HEK293 (cell line): ENCODE results near the gene PDP2.

Source experiments
- CTCF ChIA-PET: fragments of 350-600 bp; formaldehyde crosslinking; extraction: SDS; loops from one replicate; lab custom pipeline; 2021; ENCODE audit warnings: antibody characterized with exemption; lab: Yijun Ruan, JAX
- POLR2A ChIA-PET: fragments of 300-600 bp; formaldehyde crosslinking; extraction: SDS; loops from one replicate; lab custom pipeline; 2020; ENCODE audit warnings: antibody characterized with exemption, inconsistent platforms; lab: Yijun Ruan, JAX
- H3K27ac ChIP-seq: fragments of 200-500 bp; sonication (Bioruptor generic); 2 replicates; pipeline ENCODE4 v1.5.1; 2014; ENCODE audit warnings: low read depth, low read length, control low read depth, inconsistent platforms; ENCODE audit errors: extremely low read depth
- H3K36me3 ChIP-seq, 2 experiments: fragments of 200-500 bp in 1 of 2; sonication (Bioruptor generic) in 1 of 2; 1 replicate in 1 of 2; 2 replicates in 1 of 2; pipeline ENCODE4 v1.5.1; 2014 to 2017; ENCODE audit warnings: inconsistent platforms in 2 of 2, low read length in 2 of 2; ENCODE audit not compliant: control insufficient read depth in 2 of 2, insufficient read depth in 1 of 2
- H3K4me1 ChIP-seq: fragments of 200-500 bp; sonication (Bioruptor generic); 2 replicates; pipeline ENCODE4 v1.5.1; 2014; ENCODE audit warnings: mild to moderate bottlenecking, low read length, inconsistent platforms; ENCODE audit not compliant: control insufficient read depth, insufficient read depth
- H3K4me3 ChIP-seq: 2 replicates; pipeline ENCODE4 v1.5.1; 2011; ENCODE audit warnings: low read depth, mild to moderate bottlenecking, control low read depth, low read length, moderate library complexity
- H3K9me3 ChIP-seq: fragments of 200-500 bp; sonication (Bioruptor generic); 2 replicates; pipeline ENCODE4 v1.5.1; 2014; ENCODE audit warnings: low read depth, low read length, inconsistent platforms; ENCODE audit not compliant: control insufficient read depth, insufficient read depth
- FEZF1 ChIP-seq: fragments of 450-650 bp; formaldehyde crosslinking; IDR thresholded peaks from 2 replicates; pipeline ENCODE4 v1.5.1; 2016; ENCODE audit warnings: missing biosample characterization, missing genetic modification characterization
- GLIS1 ChIP-seq: fragments of 450-650 bp; formaldehyde crosslinking; IDR thresholded peaks from 2 replicates; pipeline ENCODE4 v1.5.1; 2016; ENCODE audit warnings: missing biosample characterization, missing genetic modification characterization
- HOXC10 ChIP-seq: sonication (generic); formaldehyde crosslinking; IDR thresholded peaks from 2 replicates; pipeline ENCODE4 v1.8.1; 2023; ENCODE audit warnings: mild to moderate bottlenecking, missing genetic modification reagents
- KLF17 ChIP-seq: fragments of 450-650 bp; formaldehyde crosslinking; IDR thresholded peaks from 2 replicates; pipeline ENCODE4 v1.5.1; 2016; ENCODE audit warnings: missing biosample characterization, missing genetic modification characterization
- MZF1 ChIP-seq: fragments of 450-650 bp; formaldehyde crosslinking; IDR thresholded peaks from 2 replicates; pipeline ENCODE4 v1.5.1; 2017; ENCODE audit warnings: missing biosample characterization, missing genetic modification characterization, borderline replicate concordance
- PRDM6 ChIP-seq: fragments of 450-650 bp; formaldehyde crosslinking; IDR thresholded peaks from 2 replicates; pipeline ENCODE4 v1.5.1; 2017; ENCODE audit warnings: missing biosample characterization, missing genetic modification characterization
- YY2 ChIP-seq: fragments of 450-650 bp; formaldehyde crosslinking; IDR thresholded peaks from 2 replicates; pipeline ENCODE4 v1.5.1; 2016; ENCODE audit warnings: missing biosample characterization, missing genetic modification characterization
- ZBTB20 ChIP-seq: fragments of 450-650 bp; formaldehyde crosslinking; IDR thresholded peaks from 2 replicates; pipeline ENCODE4 v1.5.1; 2016; ENCODE audit warnings: missing biosample characterization, missing genetic modification characterization
- ZNF146 ChIP-seq: fragments of 450-650 bp; formaldehyde crosslinking; IDR thresholded peaks from 2 replicates; pipeline ENCODE4 v1.5.1; 2016; ENCODE audit warnings: missing biosample characterization, missing genetic modification characterization
- ZNF19 ChIP-seq: fragments of 450-650 bp; formaldehyde crosslinking; IDR thresholded peaks from 2 replicates; pipeline ENCODE4; 2016; ENCODE audit warnings: missing biosample characterization, missing genetic modification characterization, low read depth
- ZNF2 ChIP-seq: fragments of 450-650 bp; formaldehyde crosslinking; IDR thresholded peaks from 2 replicates; pipeline ENCODE4 v1.5.1; 2016; ENCODE audit warnings: missing biosample characterization, missing genetic modification characterization
- ZNF239 ChIP-seq: fragments of 450-650 bp; formaldehyde crosslinking; IDR thresholded peaks from 2 replicates; pipeline ENCODE4 v1.5.1; 2016; ENCODE audit warnings: missing biosample characterization, missing genetic modification characterization
- ZNF366 ChIP-seq: fragments of 450-650 bp; formaldehyde crosslinking; conservative IDR thresholded peaks from 2 replicates; pipeline ENCODE4 v1.5.1; 2016; ENCODE audit warnings: missing biosample characterization, missing genetic modification characterization
- ZNF391 ChIP-seq: fragments of 450-650 bp; formaldehyde crosslinking; IDR thresholded peaks from 2 replicates; pipeline ENCODE4 v1.5.1; 2016; ENCODE audit warnings: low read depth, missing biosample characterization, missing genetic modification characterization, borderline replicate concordance
- ZNF514 ChIP-seq: fragments of 450-650 bp; formaldehyde crosslinking; IDR thresholded peaks from 2 replicates; pipeline ENCODE4 v1.5.1; 2016; ENCODE audit warnings: missing biosample characterization, missing genetic modification characterization
- ZNF560 ChIP-seq: fragments of 450-650 bp; formaldehyde crosslinking; IDR thresholded peaks from 2 replicates; pipeline ENCODE4 v1.5.1; 2017; ENCODE audit warnings: missing biosample characterization, missing genetic modification characterization, borderline replicate concordance
- ZNF596 ChIP-seq: fragments of 450-650 bp; IDR thresholded peaks from 2 replicates; pipeline ENCODE4 v1.5.0; 2018; ENCODE audit warnings: missing biosample characterization, mild to moderate bottlenecking, missing genetic modification characterization, moderate library complexity
- ZNF664 ChIP-seq: fragments of 450-650 bp; formaldehyde crosslinking; IDR thresholded peaks from 2 replicates; pipeline ENCODE4 v1.5.1; 2016; ENCODE audit warnings: missing biosample characterization, missing genetic modification characterization
- TF ChIP-seq, protein P1 (sequence below): fragments of 450-650 bp; formaldehyde crosslinking; IDR thresholded peaks from 2 replicates; pipeline ENCODE4 v1.5.1; 2016; ENCODE audit warnings: missing biosample characterization, missing genetic modification characterization
- TF ChIP-seq, protein P2 (sequence below): fragments of 450-650 bp; formaldehyde crosslinking; IDR thresholded peaks from 2 replicates; pipeline ENCODE4 v1.5.1; 2017; ENCODE audit warnings: missing biosample characterization, missing genetic modification characterization

Gene PDP2

GRCh38 chr16:66853261-66854139, 26.8 kb upstream of the PDP2 start:
- no peak overlapping the region for H3K27ac ChIP-seq
- TF ChIP-seq GLIS1 (tag by site-specific recombination) (no peak), ZNF366 (no peak), ZNF391 (no peak), ZNF2 (tag by site-specific recombination) (no peak), ZNF19 (tag by site-specific recombination) (no peak), ZBTB20 (tag by site-specific recombination) (no peak), KLF17 (tag by site-specific recombination) (no peak), ZNF514 (tag by site-specific recombination) (no peak), FEZF1 (tag by site-specific recombination) (no peak), MZF1 (tag by site-specific recombination) (no peak), PRDM6 (no peak), ZNF596 (tag by site-specific recombination) (no peak), ZNF146 (tag by site-specific recombination) (no peak), HOXC10 (no peak), ZNF560 (tag by site-specific recombination) (no peak), ZNF239 (tag by site-specific recombination) (no peak), YY2 (tag by site-specific recombination) (no peak), ZNF664 (no peak)
- TF ChIP-seq, protein P1, sequence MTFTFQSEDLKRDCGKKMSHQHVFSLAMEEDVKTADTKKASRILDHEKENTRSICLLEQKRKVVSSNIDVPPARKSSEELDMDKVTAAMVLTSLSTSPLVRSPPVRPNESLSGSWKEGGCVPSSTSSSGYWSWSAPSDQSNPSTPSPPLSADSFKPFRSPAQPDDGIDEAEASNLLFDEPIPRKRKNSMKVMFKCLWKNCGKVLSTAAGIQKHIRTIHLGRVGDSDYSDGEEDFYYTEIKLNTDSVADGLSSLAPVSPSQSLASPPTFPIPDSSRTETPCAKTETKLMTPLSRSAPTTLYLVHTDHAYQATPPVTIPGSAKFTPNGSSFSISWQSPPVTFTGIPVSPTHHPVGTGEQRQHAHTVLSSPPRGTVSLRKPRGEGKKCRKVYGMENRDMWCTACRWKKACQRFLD (tag by site-specific recombination), result no peak
- TF ChIP-seq, protein P2, sequence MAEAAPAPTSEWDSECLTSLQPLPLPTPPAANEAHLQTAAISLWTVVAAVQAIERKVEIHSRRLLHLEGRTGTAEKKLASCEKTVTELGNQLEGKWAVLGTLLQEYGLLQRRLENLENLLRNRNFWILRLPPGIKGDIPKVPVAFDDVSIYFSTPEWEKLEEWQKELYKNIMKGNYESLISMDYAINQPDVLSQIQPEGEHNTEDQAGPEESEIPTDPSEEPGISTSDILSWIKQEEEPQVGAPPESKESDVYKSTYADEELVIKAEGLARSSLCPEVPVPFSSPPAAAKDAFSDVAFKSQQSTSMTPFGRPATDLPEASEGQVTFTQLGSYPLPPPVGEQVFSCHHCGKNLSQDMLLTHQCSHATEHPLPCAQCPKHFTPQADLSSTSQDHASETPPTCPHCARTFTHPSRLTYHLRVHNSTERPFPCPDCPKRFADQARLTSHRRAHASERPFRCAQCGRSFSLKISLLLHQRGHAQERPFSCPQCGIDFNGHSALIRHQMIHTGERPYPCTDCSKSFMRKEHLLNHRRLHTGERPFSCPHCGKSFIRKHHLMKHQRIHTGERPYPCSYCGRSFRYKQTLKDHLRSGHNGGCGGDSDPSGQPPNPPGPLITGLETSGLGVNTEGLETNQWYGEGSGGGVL (tag by site-specific recombination), result no peak
- TF ChIP-seq, all 188 proteins: peak for 0
- Histone ChIP-seq H3K4me3 (no peak overlapping the region), H3K9me3 (no peaks in the 10 kb centered on the region), H3K4me1 (no peaks in the 10 kb centered on the region), H3K36me3 (no peaks in the 10 kb centered on the region)
- ChIA-PET POLR2A (interaction anchor here (0.6 kb wide), 1 partner anchor 459 kb away, joined by 4 read pairs; no protein-coding TSS in a partner anchor), CTCF (interaction anchor here (0.6 to 1.1 kb wide), 3 partner anchors 15 to 89 kb away, joined by 3 to 5 read pairs (median 3); partner anchors contain the start of gene NAE1)
